GM12874 (cell line): Measurements from ENCODE around the gene PPP1R1B.

Experiments used
- TF ChIP-seq, protein P1 (sequence below): IDR thresholded peaks from 2 replicates; pipeline ENCODE4 v1.5.1; 2011; ENCODE audit warnings: low read depth, mild to moderate bottlenecking, control low read depth, low read length, moderate library complexity; ENCODE audit not compliant: insufficient read depth

PPP1R1B gene

DNA sequence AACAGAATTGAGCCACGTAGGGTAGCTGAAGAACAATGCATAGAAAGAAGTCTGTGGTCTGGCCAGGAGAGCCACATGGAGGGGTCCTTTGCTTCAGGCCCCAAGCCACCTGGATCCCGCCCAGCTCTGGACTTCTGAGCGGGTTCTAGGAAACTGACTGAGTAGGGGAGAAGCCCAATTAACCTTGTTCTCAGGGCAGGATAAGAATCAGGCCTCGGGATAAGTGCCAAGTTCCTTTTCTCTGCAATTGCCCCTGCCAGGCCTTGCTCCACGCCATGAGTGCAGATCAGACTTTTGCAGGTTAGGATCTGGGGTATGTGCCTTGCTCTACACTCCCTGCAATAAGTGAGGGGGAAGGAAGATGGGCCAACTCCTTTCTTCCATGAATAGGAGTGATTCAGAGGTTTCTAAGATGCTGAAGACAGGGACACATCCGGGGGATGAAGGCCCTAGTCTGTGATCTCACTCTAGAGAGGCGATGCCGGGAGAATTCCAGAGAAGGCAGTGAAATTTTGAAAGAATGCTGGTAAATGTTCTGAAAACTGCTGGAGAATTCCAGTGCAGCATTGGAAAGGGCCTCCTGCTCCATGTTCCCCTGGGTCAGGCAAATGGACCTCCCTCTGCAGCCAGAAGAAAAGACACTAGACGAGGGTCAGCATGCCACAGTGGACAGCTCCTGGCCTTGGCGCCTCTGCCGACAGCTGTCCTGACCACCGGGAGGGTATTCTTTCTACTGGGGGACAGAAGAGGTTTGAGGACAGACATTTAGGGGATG is 24.8 kb upstream of the PPP1R1B start:
- TF ChIP-seq, protein P1, sequence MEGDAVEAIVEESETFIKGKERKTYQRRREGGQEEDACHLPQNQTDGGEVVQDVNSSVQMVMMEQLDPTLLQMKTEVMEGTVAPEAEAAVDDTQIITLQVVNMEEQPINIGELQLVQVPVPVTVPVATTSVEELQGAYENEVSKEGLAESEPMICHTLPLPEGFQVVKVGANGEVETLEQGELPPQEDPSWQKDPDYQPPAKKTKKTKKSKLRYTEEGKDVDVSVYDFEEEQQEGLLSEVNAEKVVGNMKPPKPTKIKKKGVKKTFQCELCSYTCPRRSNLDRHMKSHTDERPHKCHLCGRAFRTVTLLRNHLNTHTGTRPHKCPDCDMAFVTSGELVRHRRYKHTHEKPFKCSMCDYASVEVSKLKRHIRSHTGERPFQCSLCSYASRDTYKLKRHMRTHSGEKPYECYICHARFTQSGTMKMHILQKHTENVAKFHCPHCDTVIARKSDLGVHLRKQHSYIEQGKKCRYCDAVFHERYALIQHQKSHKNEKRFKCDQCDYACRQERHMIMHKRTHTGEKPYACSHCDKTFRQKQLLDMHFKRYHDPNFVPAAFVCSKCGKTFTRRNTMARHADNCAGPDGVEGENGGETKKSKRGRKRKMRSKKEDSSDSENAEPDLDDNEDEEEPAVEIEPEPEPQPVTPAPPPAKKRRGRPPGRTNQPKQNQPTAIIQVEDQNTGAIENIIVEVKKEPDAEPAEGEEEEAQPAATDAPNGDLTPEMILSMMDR = no peak

GRCh38 chr17:39602533-39603303 is 24.0 kb upstream of the PPP1R1B start:
- TF ChIP-seq, protein P1 = no peak

- TF ChIP-seq, protein P1 = no peak
Observed at GRCh38 chr17:39603304-39604016, 23.3 kb upstream of the PPP1R1B start.

GRCh38 chr17:39604911-39605491 is 21.8 kb upstream of the PPP1R1B start:
- TF ChIP-seq, protein P1 = no peak

GRCh38 chr17:39605492-39606433 is 21.0 kb upstream of the PPP1R1B start:
- TF ChIP-seq, protein P1 = no peak

- TF ChIP-seq, protein P1 = no peak
Observed at GRCh38 chr17:39606434-39607056, 20.2 kb upstream of the PPP1R1B start.
